HG03108 (cell line): ENCODE data around the gene TCTA.

Experiments used
- ATAC-seq: cut with Tn5 transposase; IDR thresholded peaks from one replicate; pipeline ENCODE4 v1.9.1; 2021; ENCODE audit warnings: moderate library complexity; ENCODE audit not compliant: unreplicated experiment

TCTA gene

DNA sequence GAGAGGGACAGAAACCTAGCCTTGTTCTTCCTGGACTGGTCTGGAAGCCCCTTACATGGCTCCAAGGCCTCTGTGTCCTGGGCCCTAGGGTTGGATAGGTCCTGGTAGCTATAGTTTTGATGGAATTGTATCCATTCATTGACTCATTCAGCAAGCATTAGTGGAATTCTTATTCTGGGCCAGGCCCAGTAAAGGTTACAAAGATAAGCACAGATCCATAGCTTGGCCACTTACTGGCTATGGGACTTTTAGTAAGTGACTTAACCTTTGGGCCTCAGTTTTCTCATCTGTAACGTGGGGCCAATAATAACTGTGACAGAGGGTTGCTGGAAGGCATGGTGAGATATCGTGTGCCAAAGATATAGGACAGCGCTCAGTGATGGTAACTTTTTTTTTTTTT is 44.2 kb downstream of the TCTA start:
- no peak for ATAC-seq

DNA sequence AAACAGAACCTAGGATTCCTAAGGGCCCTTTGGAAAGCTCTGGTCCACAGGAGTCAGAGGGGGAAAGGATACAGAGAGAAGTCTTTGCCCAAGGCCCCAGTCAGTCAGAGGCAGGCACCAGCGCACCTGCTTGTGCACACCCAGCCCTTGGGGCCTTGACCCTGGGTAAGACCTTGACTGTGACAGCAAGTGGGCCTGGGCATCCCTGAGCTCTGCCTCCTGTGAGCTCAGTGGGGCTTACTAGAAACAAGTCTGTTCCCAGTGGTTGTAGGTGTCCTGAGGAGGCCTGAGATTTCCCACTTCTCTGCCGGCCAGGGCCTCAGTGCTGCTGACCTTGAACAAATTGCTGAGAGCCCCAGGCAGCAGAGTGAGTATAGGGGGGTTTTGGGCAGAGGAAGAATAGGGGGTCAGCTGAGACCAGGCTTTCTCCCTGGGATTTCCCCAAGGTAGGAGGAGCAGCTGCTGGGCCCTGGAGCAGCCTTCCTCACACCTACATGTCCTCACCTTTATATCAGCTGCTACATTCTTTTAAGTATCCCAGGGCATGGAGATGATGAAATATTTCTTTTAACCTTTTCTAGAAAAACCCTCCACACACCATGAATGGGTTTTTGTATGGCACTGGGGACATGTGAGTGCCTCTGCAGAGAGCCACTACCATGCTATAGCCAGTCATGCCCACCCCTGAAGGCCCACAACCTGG is 48.1 kb downstream of the TCTA start:
- ATAC-seq = no peak

- ATAC-seq = no peak
These were observed 48.7 kb downstream of the TCTA start for GRCh38 chr3:49460956-49461355.

- no peak for ATAC-seq
These were observed 49.4 kb downstream of the TCTA start for GRCh38 chr3:49461443-49462171.

DNA sequence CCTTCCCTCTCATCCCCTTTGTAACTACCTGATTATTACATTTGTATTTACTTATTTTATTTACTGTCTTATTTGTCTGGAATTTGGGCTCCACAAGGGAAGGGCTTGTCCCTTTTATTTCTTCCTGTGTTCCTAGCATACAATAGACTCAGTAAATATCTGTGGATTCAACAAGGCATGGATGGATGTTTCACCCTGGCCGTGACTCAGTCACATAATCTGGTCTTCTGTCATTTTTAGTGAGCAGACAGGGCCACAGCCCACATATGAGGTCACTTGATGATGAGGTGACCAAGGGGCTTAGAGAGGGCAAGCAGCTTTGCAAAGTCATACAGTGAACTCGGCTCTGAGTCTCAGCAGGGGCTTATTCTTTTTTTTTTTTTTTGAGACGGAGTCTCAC is 50.0 kb downstream of the TCTA start:
- no peak for ATAC-seq

DNA sequence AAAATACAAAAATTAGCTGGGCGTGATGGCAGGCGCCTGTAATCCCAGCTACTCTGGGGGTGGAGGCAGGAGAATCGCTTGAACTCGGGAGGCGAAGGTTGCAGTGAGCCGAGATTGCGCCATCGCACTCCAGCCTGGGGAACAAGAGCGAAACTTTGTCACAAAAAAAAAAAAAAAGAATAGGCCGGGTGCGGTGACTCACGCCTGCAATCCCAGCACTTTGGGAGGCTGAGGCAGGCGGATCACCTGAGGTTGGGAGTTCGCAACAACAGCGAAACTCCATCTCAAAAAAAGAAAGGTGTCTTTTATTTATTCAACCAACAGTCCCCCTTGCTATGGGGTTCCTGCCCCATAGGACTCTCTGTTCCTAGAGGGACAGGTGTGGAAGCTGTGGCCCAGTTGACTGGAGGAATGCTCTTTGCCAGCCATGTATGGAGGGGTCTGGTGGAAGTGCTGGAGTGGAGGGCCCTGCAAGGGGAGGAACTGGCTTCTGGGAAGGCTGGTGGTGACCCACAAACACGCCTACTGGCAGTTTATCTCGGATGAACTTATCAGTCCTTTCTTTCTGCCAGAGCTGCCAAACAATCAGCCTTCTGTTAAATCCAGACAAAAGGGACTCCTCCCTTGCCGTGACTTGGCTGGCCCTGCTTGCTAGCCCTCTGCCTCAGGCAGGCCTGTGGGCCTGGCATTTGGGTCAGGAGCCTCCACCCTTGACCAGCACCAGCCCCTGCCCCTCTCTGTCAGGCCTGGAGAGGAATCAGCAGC is 53.2 kb downstream of the TCTA start:
- no peak for ATAC-seq
